ENCODE results near the gene CDH16.

Gene CDH16

GRCh38 chr16:66940236-66940635 lies 21.6 kb upstream of the CDH16 start:
- no peak for DNase-seq
- H3K9me3 ChIP-seq (ENCODE audit: control extremely low read depth in 1 of 5, control insufficient read depth in 4 of 5, insufficient read depth in 2 of 5, low read depth in 1 of 5, low read length in 4 of 5) = no peaks in the 10 kb centered on the region
- peaks cover 16 to 69% (median 57%) of the 10 kb centered on the region in 4 experiments for H3K36me3 ChIP-seq (ENCODE audit: control insufficient read depth in 4 of 4, insufficient read depth in 4 of 4, low read length in 3 of 4)
- ChIA-PET POLR2A (no interaction called here), CTCF (interaction anchor here (1.0 to 1.3 kb wide), 2 partner anchors 19 to 73 kb away, joined by 3 read pairs; no protein-coding TSS in a partner anchor)
- H3K27ac ChIP-seq (ENCODE audit: insufficient read depth in 1 of 2, low read depth in 1 of 2, low read length in 2 of 2, poor library complexity in 1 of 2, severe bottlenecking in 2 of 2) = no peak overlapping the region
- H3K4me3 ChIP-seq (ENCODE audit: control insufficient read depth in 1 of 7, extremely low read depth in 1 of 7, insufficient read depth in 4 of 7, low read depth in 2 of 7, low read length in 6 of 7) = no peak overlapping the region
- H3K4me1 ChIP-seq (ENCODE audit: control extremely low read depth in 1 of 4, control insufficient read depth in 4 of 4, insufficient read depth in 4 of 4, low read length in 3 of 4) = peaks cover 0 to 14% (median 10%) of the 10 kb centered on the region in 4 experiments
- no peaks in the 10 kb centered on the region for H3K27me3 ChIP-seq (replicated peaks in 2 of 5; ENCODE audit: control insufficient read depth in 4 of 5, insufficient read depth in 5 of 5, low read length in 4 of 5)
- WGBS (ENCODE audit: insufficient coverage) = 96% methylated on average over 16 of the region's 16 CpGs

- peaks cover 0 to 17% (median 16%) of the 10 kb centered on the region in 4 experiments for H3K4me1 ChIP-seq (ENCODE audit: control extremely low read depth in 1 of 4, control insufficient read depth in 4 of 4, insufficient read depth in 4 of 4, low read length in 3 of 4)
- no peak for DNase-seq
- no peaks in the 10 kb centered on the region for H3K9me3 ChIP-seq (ENCODE audit: control extremely low read depth in 1 of 5, control insufficient read depth in 4 of 5, insufficient read depth in 2 of 5, low read depth in 1 of 5, low read length in 4 of 5)
- no peaks in the 10 kb centered on the region for H3K27me3 ChIP-seq (replicated peaks in 2 of 5; ENCODE audit: control insufficient read depth in 4 of 5, insufficient read depth in 5 of 5, low read length in 4 of 5)
- no peak overlapping the region for H3K4me3 ChIP-seq (ENCODE audit: control insufficient read depth in 1 of 7, extremely low read depth in 1 of 7, insufficient read depth in 4 of 7, low read depth in 2 of 7, low read length in 6 of 7)
- H3K27ac ChIP-seq (ENCODE audit: insufficient read depth in 1 of 2, low read depth in 1 of 2, low read length in 2 of 2, poor library complexity in 1 of 2, severe bottlenecking in 2 of 2) = no peak overlapping the region
- ChIA-PET POLR2A (no interaction called here), CTCF (interaction anchor here (0.9 to 1.3 kb wide), 5 partner anchors 10 to 92 kb away, joined by 3 read pairs; partner anchors contain the start of gene RRAD)
- H3K36me3 ChIP-seq (ENCODE audit: control insufficient read depth in 4 of 4, insufficient read depth in 4 of 4, low read length in 3 of 4) = peaks cover 16 to 69% (median 57%) of the 10 kb centered on the region in 4 experiments
Observed at GRCh38 chr16:66939366-66939765, 20.7 kb upstream of the CDH16 start.

GRCh38 chr16:66937725-66938337 lies 19.1 kb upstream of the CDH16 start:
- Histone ChIP-seq H3K27me3 (replicated peaks in 2 of 5; ENCODE audit: control insufficient read depth in 4 of 5, insufficient read depth in 5 of 5, low read length in 4 of 5) (no peaks in the 10 kb centered on the region), H3K36me3 (ENCODE audit: control insufficient read depth in 4 of 4, insufficient read depth in 4 of 4, low read length in 3 of 4) (peaks cover 16 to 57% (median 48%) of the 10 kb centered on the region in 4 experiments), H3K9me3 (ENCODE audit: control extremely low read depth in 1 of 5, control insufficient read depth in 4 of 5, insufficient read depth in 2 of 5, low read depth in 1 of 5, low read length in 4 of 5) (no peaks in the 10 kb centered on the region), H3K27ac (ENCODE audit: insufficient read depth in 1 of 2, low read depth in 1 of 2, low read length in 2 of 2, poor library complexity in 1 of 2, severe bottlenecking in 2 of 2) (no peak overlapping the region), H3K4me1 (ENCODE audit: control extremely low read depth in 1 of 4, control insufficient read depth in 4 of 4, insufficient read depth in 4 of 4, low read length in 3 of 4) (peaks cover 3 to 28% (median 25%) of the 10 kb centered on the region in 4 experiments), H3K4me3 (ENCODE audit: control insufficient read depth in 1 of 7, extremely low read depth in 1 of 7, insufficient read depth in 4 of 7, low read depth in 2 of 7, low read length in 6 of 7) (no peak overlapping the region)
- POLR2A ChIA-PET = no interaction called here
- WGBS (ENCODE audit: insufficient coverage) = 99% methylated on average over 9 of the region's 10 CpGs
- CTCF ChIA-PET = interaction anchor here (0.7 to 1.3 kb wide), 4 partner anchors 9 to 43 kb away, joined by 3 to 6 read pairs (median 4); no protein-coding TSS in a partner anchor
- no peak for DNase-seq

GRCh38 chr16:66936889-66937554 lies 18.3 kb upstream of the CDH16 start:
- Histone ChIP-seq H3K27me3 (replicated peaks in 2 of 5; ENCODE audit: control insufficient read depth in 4 of 5, insufficient read depth in 5 of 5, low read length in 4 of 5) (no peaks in the 10 kb centered on the region), H3K27ac (ENCODE audit: insufficient read depth in 1 of 2, low read depth in 1 of 2, low read length in 2 of 2, poor library complexity in 1 of 2, severe bottlenecking in 2 of 2) (no peak overlapping the region), H3K9me3 (ENCODE audit: control extremely low read depth in 1 of 5, control insufficient read depth in 4 of 5, insufficient read depth in 2 of 5, low read depth in 1 of 5, low read length in 4 of 5) (no peaks in the 10 kb centered on the region), H3K36me3 (ENCODE audit: control insufficient read depth in 4 of 4, insufficient read depth in 4 of 4, low read length in 3 of 4) (peaks cover 14 to 52% (median 42%) of the 10 kb centered on the region in 4 experiments), H3K4me3 (ENCODE audit: control insufficient read depth in 1 of 7, extremely low read depth in 1 of 7, insufficient read depth in 4 of 7, low read depth in 2 of 7, low read length in 6 of 7) (no peak overlapping the region), H3K4me1 (ENCODE audit: control extremely low read depth in 1 of 4, control insufficient read depth in 4 of 4, insufficient read depth in 4 of 4, low read length in 3 of 4) (peaks cover 3 to 30% (median 25%) of the 10 kb centered on the region in 4 experiments)
- POLR2A ChIA-PET = no interaction called here
- DNase-seq = peak in 2 of 3 donors; percentile 45 to 54
- CTCF ChIA-PET = interaction anchor here (0.7 to 1.3 kb wide), 4 partner anchors 10 to 42 kb away, joined by 3 to 6 read pairs (median 3); no protein-coding TSS in a partner anchor
- WGBS (ENCODE audit: insufficient coverage) = 88% methylated on average over 2 of the region's 4 CpGs

- ChIA-PET CTCF (interaction anchor here (1.0 to 1.3 kb wide), 3 partner anchors 10 to 41 kb away, joined by 3 to 6 read pairs (median 3); no protein-coding TSS in a partner anchor), POLR2A (no interaction called here)
- H3K4me1 ChIP-seq (ENCODE audit: control extremely low read depth in 1 of 4, control insufficient read depth in 4 of 4, insufficient read depth in 4 of 4, low read length in 3 of 4) = peaks cover 3 to 30% (median 25%) of the 10 kb centered on the region in 4 experiments
Observed at GRCh38 chr16:66936462-66936861, 17.8 kb upstream of the CDH16 start.

GRCh38 chr16:66935314-66936011 lies 16.8 kb upstream of the CDH16 start, which contains the start of gene CES2:
CES2 (plus strand) TSS chr16:66935516; CDS start chr16:66935636, 120 bp downstream.
- no peak for DNase-seq
- CTCF ChIA-PET = interaction anchor here (1.9 kb wide), 1 partner anchor 8 kb away, joined by 8 read pairs; no protein-coding TSS in a partner anchor
- H3K27ac ChIP-seq (ENCODE audit: insufficient read depth in 1 of 2, low read depth in 1 of 2, low read length in 2 of 2, poor library complexity in 1 of 2, severe bottlenecking in 2 of 2) = peak within 1 kb of the TSS; percentile 92 to 93
- H3K36me3 ChIP-seq (ENCODE audit: control insufficient read depth in 4 of 4, insufficient read depth in 4 of 4, low read length in 3 of 4) = peaks cover 8 to 43% (median 30%) of the 10 kb centered on the region in 4 experiments
- peak within 1 kb of the TSS; percentile 76 to 98 (median 92) for H3K4me3 ChIP-seq (ENCODE audit: control insufficient read depth in 1 of 7, extremely low read depth in 1 of 7, insufficient read depth in 4 of 7, low read depth in 2 of 7, low read length in 6 of 7)
- peaks cover 3 to 30% (median 25%) of the 10 kb centered on the region in 4 experiments for H3K4me1 ChIP-seq (ENCODE audit: control extremely low read depth in 1 of 4, control insufficient read depth in 4 of 4, insufficient read depth in 4 of 4, low read length in 3 of 4)
- no peaks in the 10 kb centered on the region for H3K9me3 ChIP-seq (ENCODE audit: control extremely low read depth in 1 of 5, control insufficient read depth in 4 of 5, insufficient read depth in 2 of 5, low read depth in 1 of 5, low read length in 4 of 5)
- no peaks in the 10 kb centered on the region for H3K27me3 ChIP-seq (replicated peaks in 2 of 5; ENCODE audit: control insufficient read depth in 4 of 5, insufficient read depth in 5 of 5, low read length in 4 of 5)
- POLR2A ChIA-PET = no interaction called here
- WGBS (ENCODE audit: insufficient coverage) = 73% methylated on average over 28 of the region's 44 CpGs

More at GRCh38 chr16:66936462-66936861, 17.8 kb upstream of the CDH16 start:
- H3K27ac ChIP-seq (ENCODE audit: insufficient read depth in 1 of 2, low read depth in 1 of 2, low read length in 2 of 2, poor library complexity in 1 of 2, severe bottlenecking in 2 of 2) = no peak overlapping the region
- H3K27me3 ChIP-seq (replicated peaks in 2 of 5; ENCODE audit: control insufficient read depth in 4 of 5, insufficient read depth in 5 of 5, low read length in 4 of 5) = no peaks in the 10 kb centered on the region
- H3K9me3 ChIP-seq (ENCODE audit: control extremely low read depth in 1 of 5, control insufficient read depth in 4 of 5, insufficient read depth in 2 of 5, low read depth in 1 of 5, low read length in 4 of 5) = no peaks in the 10 kb centered on the region
- 97% methylated on average over 6 of the region's 6 CpGs for WGBS (ENCODE audit: insufficient coverage)
- H3K36me3 ChIP-seq (ENCODE audit: control insufficient read depth in 4 of 4, insufficient read depth in 4 of 4, low read length in 3 of 4) = peaks cover 14 to 52% (median 40%) of the 10 kb centered on the region in 4 experiments
- no peak for DNase-seq
- no peak overlapping the region for H3K4me3 ChIP-seq (ENCODE audit: control insufficient read depth in 1 of 7, extremely low read depth in 1 of 7, insufficient read depth in 4 of 7, low read depth in 2 of 7, low read length in 6 of 7)

Measured in common myeloid progenitor, CD34-positive (primary cell).